ENCODE results near the gene BORCS8. TPM values are rescaled to one million over a fixed set of nuclear protein-coding genes. Genes with fewer than 3 reads are reported as not detected.
"Not testable (repeated sequence)": the region's sequence is repeated elsewhere in the genome, so short reads cannot be mapped to it uniquely, and the experiment has no call there.

Gene BORCS8
- total RNA-seq, 2 experiments from 2014 or later: 34.2 to 35.8 TPM

- ChIA-PET CTCF (interaction anchor here (1.6 kb wide), 1 partner anchor 34 kb away, joined by 4 read pairs; no protein-coding TSS in a partner anchor), POLR2A (interaction anchor here (0.6 kb wide), 1 partner anchor 8 kb away, joined by 4 read pairs; no protein-coding TSS in a partner anchor)
- H3K9me3 Mint-ChIP-seq: no peaks in the 10 kb centered on the region
- H3K27me3 Mint-ChIP-seq: no peaks in the 10 kb centered on the region
- peak overlapping the region; percentile 20 for H3K27ac Mint-ChIP-seq
- no peak for DNase-seq
- no peaks in the 10 kb centered on the region for H3K4me1 Mint-ChIP-seq
- no peaks in the 10 kb centered on the region for H3K36me3 Mint-ChIP-seq (ENCODE audit: low read depth)
- no peak overlapping the region for H3K4me3 Mint-ChIP-seq
These were observed 42.5 kb downstream of the BORCS8 start for GRCh38 chr19:19149435-19149834.

GRCh38 chr19:19148504-19148903, 43.4 kb downstream of the BORCS8 start:
- H3K9me3 Mint-ChIP-seq; H3K4me1 Mint-ChIP-seq; H3K36me3 Mint-ChIP-seq (ENCODE audit: low read depth); H3K4me3 Mint-ChIP-seq; DNase-seq; H3K27me3 Mint-ChIP-seq; POLR2A ChIA-PET; H3K27ac Mint-ChIP-seq: not testable (repeated sequence)
- CTCF ChIA-PET: interaction anchor here (1.1 to 2.9 kb wide), 4 partner anchors 8 to 33 kb away, joined by 3 to 11 read pairs (median 6); no protein-coding TSS in a partner anchor

DNA sequence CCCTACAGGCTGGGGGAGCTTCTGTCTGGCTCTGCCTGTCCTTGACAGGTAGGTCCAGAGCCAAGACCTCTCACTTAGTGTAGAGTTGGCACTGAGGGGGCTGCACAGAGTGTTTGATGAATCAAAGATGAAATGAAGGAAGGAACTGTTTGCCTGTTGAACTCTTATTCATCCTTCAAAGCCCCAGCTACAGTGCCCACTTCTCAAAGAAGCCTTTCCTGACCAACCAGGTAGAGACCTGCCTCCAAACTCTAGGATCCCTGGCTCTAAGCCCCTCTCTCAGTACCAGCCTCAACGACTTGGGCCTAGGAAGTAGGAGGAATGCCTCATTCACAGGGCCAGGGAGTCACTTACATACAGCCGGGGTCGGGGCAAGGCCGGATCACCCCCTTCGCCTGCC, 44.6 kb downstream of the BORCS8 start:
- CTCF ChIA-PET: interaction anchor here (2.1 to 2.9 kb wide), 2 partner anchors 9 to 27 kb away, joined by 9 to 11 read pairs; no protein-coding TSS in a partner anchor
- Mint-ChIP-seq H3K9me3 (no peaks in the 10 kb centered on the region), H3K27me3 (no peaks in the 10 kb centered on the region), H3K4me3 (no peak overlapping the region), H3K4me1 (no peaks in the 10 kb centered on the region), H3K27ac (no peak overlapping the region), H3K36me3 (ENCODE audit: low read depth) (no peaks in the 10 kb centered on the region)
- DNase-seq: no peak
- POLR2A ChIA-PET: no interaction called here

DNA sequence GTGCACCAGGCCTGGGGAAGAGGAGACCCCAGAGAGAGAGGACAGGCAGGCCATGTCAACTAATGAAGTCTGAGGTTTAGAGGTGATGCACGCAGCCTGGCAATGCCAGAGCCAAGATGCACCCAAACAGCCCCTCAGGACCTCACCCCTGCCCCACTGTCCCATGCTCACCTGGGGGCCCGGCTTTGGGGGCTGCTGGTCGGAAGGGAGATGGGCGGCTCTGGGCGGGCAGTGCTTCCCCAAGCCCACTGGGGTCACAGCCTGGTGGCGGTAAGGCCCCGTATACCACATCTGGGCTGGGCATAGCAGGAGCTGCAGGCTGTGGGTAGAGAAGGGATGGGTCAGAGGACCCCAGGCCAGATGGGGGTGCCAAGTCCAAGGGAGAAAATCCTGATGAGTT, 45.1 kb downstream of the BORCS8 start:
- POLR2A ChIA-PET: no interaction called here
- H3K9me3 Mint-ChIP-seq: no peaks in the 10 kb centered on the region
- CTCF ChIA-PET: interaction anchor here (2.1 to 2.9 kb wide), 2 partner anchors 10 to 28 kb away, joined by 9 to 11 read pairs; no protein-coding TSS in a partner anchor
- H3K27me3 Mint-ChIP-seq: no peaks in the 10 kb centered on the region
- DNase-seq: no peak
- no peaks in the 10 kb centered on the region for H3K4me1 Mint-ChIP-seq
- H3K4me3 Mint-ChIP-seq: no peak overlapping the region
- H3K27ac Mint-ChIP-seq: no peak overlapping the region
- no peaks in the 10 kb centered on the region for H3K36me3 Mint-ChIP-seq (ENCODE audit: low read depth)

DNA sequence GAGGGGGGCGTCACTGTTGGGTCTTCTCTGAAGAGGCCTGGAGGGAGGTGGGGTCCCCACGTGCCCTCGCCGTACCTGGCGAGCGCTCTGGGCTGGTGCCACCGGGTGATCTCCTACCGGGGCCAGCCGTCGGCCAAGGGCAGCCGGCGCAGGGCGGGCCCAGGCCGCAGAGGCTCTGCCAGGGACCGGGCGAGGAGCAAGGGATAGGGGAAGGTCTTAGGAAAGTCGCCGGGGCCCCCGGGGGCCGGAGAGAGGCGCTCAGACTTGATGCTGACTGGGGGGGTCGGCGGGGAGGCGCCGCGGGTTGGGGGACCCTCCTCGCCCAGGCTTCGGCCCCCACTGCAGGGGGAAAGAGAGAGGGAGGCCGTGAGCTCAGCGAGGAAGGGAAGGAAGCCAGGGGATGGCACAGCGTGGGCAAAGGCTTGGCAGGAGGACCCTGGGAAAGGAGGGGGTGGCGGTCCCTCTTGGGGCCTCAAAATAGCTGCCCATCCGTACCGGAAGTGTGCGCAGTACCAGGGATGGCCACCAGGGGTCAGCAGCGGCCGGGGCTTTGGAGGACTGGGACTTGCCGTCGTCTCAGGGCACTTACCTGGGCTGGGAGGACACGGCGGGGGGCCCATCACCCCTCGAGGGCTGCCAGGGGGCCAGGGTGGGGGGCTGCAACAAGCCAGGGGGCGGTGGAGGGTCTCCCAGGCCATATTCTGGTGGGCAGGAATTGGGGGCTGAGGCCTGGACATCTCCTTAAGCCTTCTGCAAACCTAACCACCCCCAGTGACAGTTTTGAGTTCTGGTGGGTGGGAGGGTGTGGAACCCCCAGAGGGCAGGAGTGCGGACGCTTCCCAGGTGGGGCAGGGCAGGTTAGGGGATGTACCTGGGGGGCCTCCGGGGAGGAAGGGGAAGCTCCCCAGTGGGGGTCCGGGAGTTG, 46.0 kb downstream of the BORCS8 start:
- peak; percentile 88 for DNase-seq
- H3K4me3 Mint-ChIP-seq: no peak overlapping the region
- no peaks in the 10 kb centered on the region for H3K4me1 Mint-ChIP-seq

GRCh38 chr19:19145281-19145680, 46.7 kb downstream of the BORCS8 start:
- Mint-ChIP-seq H3K4me3 (no peak overlapping the region), H3K27ac (no peak overlapping the region), H3K36me3 (ENCODE audit: low read depth) (no peaks in the 10 kb centered on the region), H3K9me3 (no peaks in the 10 kb centered on the region), H3K4me1 (no peaks in the 10 kb centered on the region), H3K27me3 (no peaks in the 10 kb centered on the region)
- ChIA-PET POLR2A (no interaction called here), CTCF (interaction anchor here (1.0 to 2.9 kb wide), 3 partner anchors 11 to 345 kb away, joined by 4 to 11 read pairs (median 6); no protein-coding TSS in a partner anchor)
- DNase-seq: no peak

More for the DNA sequence above, 46.0 kb downstream of the BORCS8 start:
- ChIA-PET POLR2A (no interaction called here), CTCF (interaction anchor here (1.0 to 2.9 kb wide), 3 partner anchors 10 to 345 kb away, joined by 4 to 11 read pairs (median 6); no protein-coding TSS in a partner anchor)
- no peaks in the 10 kb centered on the region for H3K27me3 Mint-ChIP-seq
- no peaks in the 10 kb centered on the region for H3K9me3 Mint-ChIP-seq
- no peak overlapping the region for H3K27ac Mint-ChIP-seq
- H3K36me3 Mint-ChIP-seq (ENCODE audit: low read depth): no peaks in the 10 kb centered on the region

GRCh38 chr19:19142347-19142746, 49.6 kb downstream of the BORCS8 start:
- POLR2A ChIA-PET: no interaction called here
- Mint-ChIP-seq H3K9me3 (no peaks in the 10 kb centered on the region), H3K4me3 (no peak overlapping the region), H3K4me1 (peaks cover 21% of the 10 kb centered on the region), H3K36me3 (ENCODE audit: low read depth) (no peaks in the 10 kb centered on the region), H3K27me3 (no peaks in the 10 kb centered on the region), H3K27ac (no peak overlapping the region)
- CTCF ChIA-PET: no interaction called here
- no peak for DNase-seq

DNA sequence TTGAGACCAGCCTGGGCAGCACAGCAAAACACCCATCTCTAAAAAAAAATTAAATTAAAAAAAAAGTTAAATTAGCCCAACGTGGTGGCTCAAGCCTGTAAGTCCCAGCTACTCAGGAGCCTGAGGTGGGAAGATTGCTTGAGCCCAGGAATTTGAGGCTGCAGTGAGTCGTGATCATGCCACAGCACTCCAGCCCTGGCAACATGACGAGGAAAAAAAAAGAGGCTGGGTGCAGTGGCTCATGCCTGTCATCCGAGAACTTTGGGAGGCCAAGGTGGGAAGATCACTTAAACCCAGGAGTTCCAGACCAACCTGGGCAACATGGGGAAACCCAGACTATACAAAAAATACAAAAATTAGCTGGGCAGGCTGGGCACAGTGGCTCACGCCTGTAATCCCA, 51.5 kb downstream of the BORCS8 start:
- Mint-ChIP-seq H3K27ac (no peak overlapping the region), H3K4me1 (peaks cover 26% of the 10 kb centered on the region), H3K36me3 (ENCODE audit: low read depth) (no peaks in the 10 kb centered on the region), H3K27me3 (no peaks in the 10 kb centered on the region), H3K9me3 (no peaks in the 10 kb centered on the region), H3K4me3 (no peak overlapping the region)
- no peak for DNase-seq
- POLR2A ChIA-PET: interaction anchor here (0.6 kb wide), 1 partner anchor 138 kb away, joined by 4 read pairs; no protein-coding TSS in a partner anchor
- CTCF ChIA-PET: interaction anchor here (0.8 to 1.1 kb wide), 2 partner anchors 17 to 73 kb away, joined by 3 to 4 read pairs; no protein-coding TSS in a partner anchor

GRCh38 chr19:19139876-19140229, 52.1 kb downstream of the BORCS8 start:
- no peaks in the 10 kb centered on the region for H3K36me3 Mint-ChIP-seq (ENCODE audit: low read depth)
- CTCF ChIA-PET: interaction anchor here (0.7 kb wide), 1 partner anchor 489 kb away, joined by 3 read pairs; no protein-coding TSS in a partner anchor

GRCh38 chr19:19138109-19138981, 53.6 kb downstream of the BORCS8 start, which contains the start of gene TMEM161A:
TMEM161A (minus strand) TSS chr19:19138478; CDS start chr19:19138428, 50 bp downstream.
- peak within 1 kb of the TSS; percentile 98 for H3K27ac Mint-ChIP-seq
- peaks cover 32% of the 10 kb centered on the region for H3K4me1 Mint-ChIP-seq
- no peaks in the 10 kb centered on the region for H3K27me3 Mint-ChIP-seq
- H3K9me3 Mint-ChIP-seq: peaks cover 2% of the 10 kb centered on the region
- CTCF ChIA-PET: no interaction called here
- peak within 1 kb of the TSS; percentile 89 for H3K4me3 Mint-ChIP-seq
- H3K36me3 Mint-ChIP-seq (ENCODE audit: low read depth): peaks cover 3% of the 10 kb centered on the region
- peak; percentile 98 for DNase-seq
- POLR2A ChIA-PET: no interaction called here

More at GRCh38 chr19:19139876-19140229, 52.1 kb downstream of the BORCS8 start:
- DNase-seq: no peak
- no peaks in the 10 kb centered on the region for H3K9me3 Mint-ChIP-seq
- H3K4me1 Mint-ChIP-seq: peaks cover 30% of the 10 kb centered on the region
- H3K27me3 Mint-ChIP-seq: no peaks in the 10 kb centered on the region
- POLR2A ChIA-PET: interaction anchor here (0.6 kb wide), 1 partner anchor 137 kb away, joined by 4 read pairs; no protein-coding TSS in a partner anchor
- H3K4me3 Mint-ChIP-seq: no peak overlapping the region
- H3K27ac Mint-ChIP-seq: peak overlapping the region; percentile 68

DNA sequence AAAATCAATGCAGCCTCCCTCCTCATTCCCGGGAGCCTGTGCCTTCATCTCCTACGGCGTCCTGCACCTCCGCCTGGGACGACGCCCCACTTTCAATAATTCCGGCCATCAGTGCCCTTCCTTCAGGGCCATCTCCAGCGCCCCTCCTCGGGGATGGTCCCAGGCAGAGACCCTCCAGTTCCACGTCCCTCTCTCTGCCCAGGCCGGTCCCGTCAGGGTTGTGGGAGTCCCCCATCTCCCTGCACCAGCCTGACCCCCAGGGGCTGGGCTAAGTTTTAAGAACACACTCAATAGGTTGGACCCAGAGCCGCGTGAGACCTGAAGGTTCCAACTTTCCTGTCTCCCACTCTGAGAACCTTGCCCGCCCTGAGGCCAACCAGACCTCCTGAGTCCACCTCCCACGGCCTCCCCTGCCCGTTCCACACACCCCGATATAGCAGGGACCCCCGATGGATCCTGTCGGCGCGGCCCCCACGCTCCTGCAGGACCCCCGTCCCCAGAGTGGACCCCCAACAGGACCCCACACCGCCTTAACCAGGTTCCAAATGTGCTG, 54.3 kb downstream of the BORCS8 start:
- Mint-ChIP-seq H3K9me3 (peaks cover 2% of the 10 kb centered on the region), H3K4me3 (peak overlapping the region; percentile 89), H3K27me3 (no peaks in the 10 kb centered on the region), H3K36me3 (ENCODE audit: low read depth) (peaks cover 4% of the 10 kb centered on the region), H3K27ac (peak overlapping the region; percentile 98), H3K4me1 (peaks cover 32% of the 10 kb centered on the region)
- DNase-seq: no peak
- CTCF ChIA-PET: interaction anchor here (0.6 to 0.7 kb wide), 2 partner anchors 10 to 78 kb away, joined by 3 read pairs; no protein-coding TSS in a partner anchor
- POLR2A ChIA-PET: no interaction called here

DNA sequence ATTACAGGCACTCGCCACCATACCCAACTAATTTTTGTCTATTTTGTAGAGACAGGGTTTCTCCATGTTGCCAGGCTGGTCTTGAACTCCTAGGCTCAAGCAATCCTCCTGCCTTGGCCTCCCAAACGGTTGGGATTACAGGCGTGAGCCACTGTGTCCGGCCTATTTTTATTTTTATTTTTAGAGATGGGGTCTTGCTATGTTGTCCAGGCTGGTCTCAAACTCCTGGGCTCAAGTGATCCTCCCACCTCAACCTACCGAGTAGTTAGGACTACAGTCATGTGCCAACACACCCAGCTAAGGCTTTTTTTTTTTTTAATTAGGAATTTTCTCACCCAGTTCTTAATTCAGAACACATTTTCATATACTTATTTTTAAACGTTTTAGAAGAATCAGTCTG, 56.2 kb downstream of the BORCS8 start:
- CTCF ChIA-PET: interaction anchor here (0.6 to 1.3 kb wide), 4 partner anchors 21 to 525 kb away, joined by 3 to 5 read pairs (median 4); no protein-coding TSS in a partner anchor
- H3K36me3 Mint-ChIP-seq (ENCODE audit: low read depth): peaks cover 12% of the 10 kb centered on the region
- peaks cover 32% of the 10 kb centered on the region for H3K4me1 Mint-ChIP-seq
- H3K9me3 Mint-ChIP-seq, H3K27me3 Mint-ChIP-seq, DNase-seq, H3K27ac Mint-ChIP-seq, H3K4me3 Mint-ChIP-seq, POLR2A ChIA-PET: not testable (repeated sequence)

Measured in activated CD4-positive, alpha-beta T cell treated with anti-CD3 and anti-CD28 coated beads, Interleukin-2, amount 10 ng/mL, durations not matched to agents 7 days and 5 days (primary cell).